Measurements from ENCODE around the gene MYL5.

Gene MYL5

DNA sequence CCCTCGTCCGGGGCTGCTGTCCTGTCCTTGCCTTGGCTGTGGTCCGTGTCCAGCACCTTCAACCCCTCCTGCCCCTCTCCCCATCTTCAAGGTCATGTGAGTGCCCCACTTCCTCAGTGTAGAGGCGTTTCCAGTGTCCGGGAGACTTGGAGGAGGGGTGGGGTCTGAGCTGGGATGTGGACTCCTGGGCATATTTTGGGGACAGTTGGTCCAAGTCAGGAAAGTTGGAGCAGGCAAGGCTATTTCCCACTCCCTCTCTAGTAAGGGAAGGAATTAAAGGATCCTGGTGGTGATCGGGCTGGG, 34.2 kb downstream of the MYL5 start:
- no peak for DNase-seq

DNA sequence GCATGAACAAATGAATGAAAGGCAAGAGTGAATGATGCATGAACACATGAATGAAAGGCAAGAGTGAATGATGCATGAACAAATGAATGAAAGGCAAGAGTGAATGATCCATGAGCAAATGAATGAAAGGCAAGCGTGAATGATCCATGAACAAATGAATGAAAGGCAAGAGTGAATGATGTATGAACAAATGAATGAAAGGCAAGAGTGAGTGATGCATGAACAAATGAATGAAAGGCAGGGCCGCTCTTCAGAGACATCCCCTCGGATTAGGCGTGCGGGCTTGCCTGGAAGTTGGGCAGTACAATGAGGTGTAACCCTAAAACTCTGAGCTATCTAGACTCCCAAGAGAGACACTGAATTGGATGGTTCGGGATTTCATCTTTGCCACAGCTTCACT, 35.0 kb downstream of the MYL5 start:
- no peak for DNase-seq

DNA sequence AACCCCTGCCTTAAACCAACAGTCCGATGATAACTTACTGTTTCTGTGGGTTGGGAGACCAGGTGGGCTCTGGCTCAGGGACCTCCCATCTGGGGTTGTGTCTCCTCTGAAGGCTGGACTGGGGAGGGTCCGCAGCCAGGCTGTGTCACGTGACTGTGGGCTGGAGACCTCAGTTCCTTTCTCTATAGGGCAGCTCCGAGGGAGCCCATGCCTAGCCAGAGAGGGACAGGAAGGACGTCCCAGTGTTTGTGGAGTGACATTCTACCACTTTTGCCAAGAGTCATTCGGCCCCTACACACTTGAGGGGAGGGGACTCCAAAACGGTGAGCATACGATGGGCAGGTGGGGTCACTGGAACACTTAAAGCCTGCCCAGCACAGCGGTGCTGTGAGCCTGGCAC, 35.8 kb downstream of the MYL5 start:
- DNase-seq = no peak

DNA sequence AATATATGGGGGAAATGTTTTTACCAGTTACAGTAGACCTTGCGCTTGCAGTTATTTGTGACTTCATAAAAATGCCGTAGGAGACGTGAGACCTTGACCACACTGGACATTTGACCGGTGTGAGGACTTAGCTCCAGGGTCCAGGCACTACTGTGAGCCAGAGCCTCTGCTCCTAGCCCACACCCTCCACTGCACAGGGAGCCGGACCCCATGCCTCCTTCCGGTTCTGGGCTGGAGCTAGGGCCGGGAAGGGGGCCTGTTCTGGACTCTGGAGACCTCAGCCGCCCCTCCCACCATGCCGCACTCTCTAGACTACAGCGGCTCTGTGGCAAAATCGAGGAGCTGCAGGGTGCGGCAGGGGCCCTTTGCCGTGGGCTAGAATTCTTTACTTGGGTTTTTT, 36.6 kb downstream of the MYL5 start:
- no peak for DNase-seq

DNA sequence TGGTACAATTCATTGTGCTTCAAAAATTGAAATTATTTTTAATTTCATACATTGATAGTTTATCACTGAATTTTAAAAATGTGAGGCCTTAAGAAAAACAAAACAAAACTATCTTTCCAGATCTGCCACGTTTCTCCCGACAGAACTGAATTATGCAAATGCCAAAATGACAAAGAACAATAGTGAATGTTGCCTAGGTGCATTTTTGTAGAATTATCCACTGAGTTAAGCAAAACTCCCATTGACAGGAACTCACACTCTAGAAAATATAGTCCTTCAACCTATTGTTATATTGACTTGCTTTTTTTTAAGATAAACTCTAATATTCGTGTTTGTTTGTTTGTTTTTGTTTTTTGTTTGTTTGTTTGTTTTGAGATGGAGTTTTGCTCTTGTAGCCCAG, 37.8 kb downstream of the MYL5 start:
- DNase-seq = no peak

DNA sequence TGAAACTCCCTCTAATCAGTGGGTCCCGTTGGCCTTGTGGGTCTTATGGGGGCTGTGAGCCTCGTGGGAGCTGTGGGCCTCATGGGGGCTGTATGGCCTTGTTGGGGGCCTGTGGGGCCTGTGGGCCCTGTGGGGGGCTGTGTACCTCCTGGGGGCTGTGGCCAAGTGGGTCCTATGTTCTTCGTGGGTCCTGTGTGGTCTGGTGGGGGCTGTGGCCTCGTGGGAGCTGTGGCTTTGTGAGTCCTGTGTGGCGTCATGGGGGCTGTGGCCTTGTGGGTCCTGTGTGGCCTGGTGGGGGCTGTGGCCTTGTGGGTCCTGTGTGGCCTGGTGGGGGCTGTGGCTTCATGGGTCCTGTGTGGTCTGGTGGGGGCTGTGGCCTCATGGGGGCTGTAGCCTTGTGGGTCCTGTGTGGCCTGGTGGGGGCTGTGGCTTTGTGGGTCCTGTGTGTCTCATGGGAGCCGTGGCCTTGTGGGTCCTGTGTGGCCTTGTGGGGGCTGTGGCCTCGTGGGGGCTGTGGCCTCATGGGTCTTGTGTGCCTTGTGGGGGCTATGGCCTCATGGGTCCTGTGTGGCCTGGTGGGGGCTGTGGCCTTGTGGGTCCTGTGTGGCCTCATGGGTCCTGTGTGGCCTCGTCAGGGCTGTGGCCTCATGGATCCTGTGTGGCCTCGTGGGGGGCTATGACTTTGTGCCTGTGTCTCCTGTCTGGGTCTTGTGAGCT, 38.7 kb downstream of the MYL5 start:
- no peak for DNase-seq

DNA sequence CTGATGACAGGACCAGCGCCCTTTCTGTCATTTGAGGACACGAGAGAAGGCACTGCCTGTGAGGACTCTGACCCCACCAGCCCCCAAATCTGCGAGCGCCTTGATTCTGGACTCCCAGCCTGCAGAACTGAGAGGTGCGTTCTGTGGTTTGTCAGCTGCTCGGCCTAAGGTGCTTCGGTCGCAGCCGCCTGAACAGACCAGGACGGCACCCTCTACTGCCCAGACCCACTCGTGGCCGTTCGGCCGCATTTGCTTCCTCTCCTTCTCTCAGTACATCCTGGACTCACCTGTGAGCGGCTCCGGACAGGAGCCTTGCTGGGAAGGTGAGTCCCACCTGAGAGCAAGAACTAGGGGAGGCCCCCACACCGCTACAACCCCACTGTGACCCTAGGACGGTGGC, 39.7 kb downstream of the MYL5 start:
- no peak for DNase-seq

DNA sequence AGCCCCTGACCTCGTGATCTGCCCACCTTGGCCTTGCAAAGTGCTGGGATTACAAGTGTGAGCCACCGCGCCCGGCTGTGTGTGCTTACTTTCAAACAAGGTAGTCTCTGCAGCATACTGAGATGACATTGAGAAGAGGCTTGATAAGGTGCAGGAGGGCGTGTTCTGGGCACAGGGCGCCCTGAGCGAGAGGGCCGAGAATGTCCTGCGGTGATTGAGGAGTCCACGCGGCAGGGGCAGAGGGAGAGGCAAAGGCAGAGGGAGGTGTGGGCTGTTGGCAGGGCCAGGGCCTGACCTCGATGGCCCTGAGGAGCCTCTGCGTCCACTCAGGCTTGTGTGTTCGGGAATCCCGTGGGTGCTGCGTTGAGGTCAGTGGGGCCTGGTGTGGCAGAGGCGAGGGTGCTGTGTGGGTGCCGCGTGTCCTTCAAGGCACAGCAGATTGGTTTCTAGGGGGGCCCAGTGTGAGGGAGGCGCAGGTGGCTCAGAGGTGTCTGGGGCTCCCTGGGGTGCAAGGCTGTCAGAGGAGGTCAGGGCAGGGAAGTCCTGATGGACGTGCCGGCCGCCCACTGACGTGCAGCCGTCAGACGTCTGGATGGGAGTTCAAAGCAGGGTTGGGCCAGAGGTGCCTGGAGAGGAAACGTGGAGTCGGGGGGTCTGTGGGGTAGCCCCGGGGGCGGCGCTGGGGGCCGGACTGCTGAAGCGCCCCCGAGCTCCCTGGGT, 43.4 kb downstream of the MYL5 start:
- no peak for DNase-seq

DNA sequence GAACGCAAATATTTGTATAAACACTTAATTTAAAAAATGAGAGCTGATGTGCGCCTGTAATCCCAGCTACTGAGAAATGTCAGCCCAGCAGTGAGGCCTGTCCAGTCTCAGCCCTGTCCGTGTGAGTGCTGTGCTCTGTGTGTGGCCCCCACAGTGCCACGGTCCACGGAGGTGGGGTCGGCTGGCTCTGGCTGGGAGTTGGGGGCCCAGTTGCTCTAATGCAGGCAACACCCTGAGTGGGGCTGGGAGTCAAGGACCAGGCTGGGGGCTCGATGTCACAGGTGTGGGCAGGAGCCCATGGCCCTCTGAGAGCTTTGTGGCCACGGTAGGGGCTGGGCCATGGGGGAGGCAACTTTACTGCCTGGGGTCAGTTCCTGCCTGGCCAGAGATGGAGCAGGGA, 44.1 kb downstream of the MYL5 start:
- no peak for DNase-seq

DNA sequence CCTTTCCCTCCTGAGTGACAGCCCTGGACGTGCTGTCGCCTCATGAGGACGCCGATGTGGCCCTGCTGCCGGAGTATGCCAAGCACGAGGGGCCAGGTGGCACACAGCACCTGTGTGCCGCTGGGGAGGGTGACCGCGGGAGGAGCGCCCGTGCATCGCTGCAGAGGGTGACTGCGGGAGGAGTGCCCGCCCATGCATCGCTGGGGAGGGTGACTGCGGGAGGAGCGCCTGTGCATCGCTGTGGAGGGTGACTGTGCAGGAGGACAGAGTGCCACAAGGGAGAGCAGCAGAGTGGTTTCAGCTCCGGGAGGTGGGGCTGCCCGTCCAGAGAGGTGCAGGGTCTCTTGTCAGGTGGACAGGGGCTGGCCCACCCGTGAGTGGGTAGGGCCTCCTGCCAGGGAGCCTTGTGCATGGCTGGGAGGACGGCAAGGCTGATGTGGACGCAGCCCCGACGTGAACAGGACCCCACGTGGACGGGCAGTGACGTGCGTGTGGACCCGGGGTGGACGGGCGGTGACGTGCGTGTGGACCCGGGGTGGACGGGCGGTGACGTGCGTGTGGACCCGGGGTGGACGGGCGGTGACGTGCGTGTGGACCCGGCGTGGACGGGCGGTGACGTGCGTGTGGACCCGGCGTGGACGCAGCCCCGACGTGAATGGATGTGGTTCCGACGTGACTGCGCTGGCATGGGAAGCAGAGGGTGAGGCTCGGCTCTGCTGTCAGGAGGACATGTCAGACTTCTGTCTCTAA, 45.9 kb downstream of the MYL5 start:
- DNase-seq = no peak

DNA sequence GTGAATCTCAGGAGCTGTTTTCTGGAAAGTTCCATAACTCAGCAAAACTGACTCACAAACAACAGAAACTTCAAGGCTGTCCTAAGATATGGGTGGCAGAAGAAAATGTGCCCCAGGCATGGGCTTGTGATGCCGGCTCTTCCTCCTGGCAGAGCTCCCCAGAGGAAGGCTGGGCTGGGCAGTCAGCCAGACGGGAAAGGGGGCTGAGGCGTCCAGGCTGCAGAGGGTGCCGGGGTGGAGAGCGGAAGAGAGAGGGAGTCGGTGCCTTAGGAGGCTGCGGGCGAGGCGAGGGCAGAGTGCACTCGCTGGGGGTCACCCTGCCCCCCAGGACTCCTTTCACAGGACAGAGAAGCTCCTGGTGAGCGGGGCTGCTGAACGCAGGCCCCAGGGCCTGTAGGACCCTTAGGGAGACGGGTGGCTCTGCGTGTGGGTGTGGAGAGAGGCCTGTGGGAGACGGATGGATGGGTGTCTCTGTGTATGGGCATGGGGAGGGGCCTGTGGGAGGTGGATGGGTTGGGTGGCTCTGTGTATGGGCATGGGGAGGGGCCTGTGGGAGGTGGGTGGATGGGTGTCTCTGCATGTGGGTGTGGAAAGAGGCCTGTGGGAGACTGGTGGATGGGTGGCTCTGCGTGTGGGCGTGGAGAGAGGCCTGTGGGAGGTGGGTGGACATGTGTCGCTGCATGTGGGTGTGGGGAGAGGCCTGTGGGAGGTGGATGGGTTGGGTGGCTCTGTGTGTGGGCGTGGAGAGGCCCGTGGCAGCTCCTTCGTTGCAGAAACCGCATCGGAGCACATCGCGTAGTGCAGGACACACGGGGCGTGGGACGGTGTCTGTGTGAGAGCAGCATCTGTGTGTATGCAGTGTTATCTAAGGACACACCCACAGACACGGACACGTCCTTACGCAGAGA, 47.2 kb downstream of the MYL5 start:
- no peak for DNase-seq

DNA sequence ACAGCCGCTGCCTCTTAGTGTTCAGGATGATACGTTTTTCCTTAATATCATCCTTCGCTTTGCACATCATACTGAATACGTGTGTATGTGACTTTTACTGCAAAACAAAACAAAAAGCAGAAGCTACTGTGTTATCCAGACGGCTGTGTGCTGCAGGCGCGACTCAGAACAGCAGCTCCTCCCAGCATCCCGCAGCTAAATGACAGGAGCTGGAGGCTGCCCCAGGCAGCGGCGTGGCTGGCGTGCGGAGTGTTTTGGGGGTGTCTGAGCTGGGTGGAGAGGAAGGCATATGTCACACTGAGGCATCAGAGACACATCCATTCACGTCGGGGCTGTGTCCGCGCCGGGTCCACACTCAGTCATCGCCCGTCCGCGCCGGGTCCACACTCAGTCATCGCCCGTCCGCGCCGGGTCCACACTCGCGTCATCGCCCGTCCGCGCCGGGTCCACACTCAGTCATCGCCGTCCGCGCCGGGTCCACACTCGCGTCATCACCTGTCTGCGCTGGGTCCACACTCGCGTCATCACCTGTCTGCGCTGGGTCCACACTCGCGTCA, 47.9 kb downstream of the MYL5 start:
- no peak for DNase-seq

DNA sequence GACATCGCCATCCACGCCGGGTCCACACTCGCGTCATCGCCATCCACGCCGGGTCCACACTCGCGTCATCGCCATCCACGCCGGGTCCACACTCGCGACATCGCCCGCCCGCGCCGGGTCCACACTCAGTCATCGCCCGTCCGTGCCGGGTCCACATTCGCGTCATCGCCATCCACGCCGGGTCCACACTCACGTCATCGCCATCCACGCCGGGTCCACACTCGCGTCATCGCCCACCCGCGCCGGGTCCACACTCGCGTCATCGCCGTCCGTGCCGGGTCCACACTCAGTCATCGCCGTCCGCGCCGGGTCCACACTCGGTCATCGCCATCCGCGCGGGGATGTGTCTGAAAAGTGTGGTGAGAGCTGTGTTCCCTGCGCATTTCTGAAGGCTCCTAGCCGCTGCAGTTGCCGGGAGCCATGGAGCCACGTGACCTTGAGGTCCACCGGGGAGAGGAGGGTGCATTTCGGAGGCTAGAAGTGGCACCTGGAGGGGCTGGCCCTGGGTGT, 48.6 kb downstream of the MYL5 start:
- no peak for DNase-seq

DNA sequence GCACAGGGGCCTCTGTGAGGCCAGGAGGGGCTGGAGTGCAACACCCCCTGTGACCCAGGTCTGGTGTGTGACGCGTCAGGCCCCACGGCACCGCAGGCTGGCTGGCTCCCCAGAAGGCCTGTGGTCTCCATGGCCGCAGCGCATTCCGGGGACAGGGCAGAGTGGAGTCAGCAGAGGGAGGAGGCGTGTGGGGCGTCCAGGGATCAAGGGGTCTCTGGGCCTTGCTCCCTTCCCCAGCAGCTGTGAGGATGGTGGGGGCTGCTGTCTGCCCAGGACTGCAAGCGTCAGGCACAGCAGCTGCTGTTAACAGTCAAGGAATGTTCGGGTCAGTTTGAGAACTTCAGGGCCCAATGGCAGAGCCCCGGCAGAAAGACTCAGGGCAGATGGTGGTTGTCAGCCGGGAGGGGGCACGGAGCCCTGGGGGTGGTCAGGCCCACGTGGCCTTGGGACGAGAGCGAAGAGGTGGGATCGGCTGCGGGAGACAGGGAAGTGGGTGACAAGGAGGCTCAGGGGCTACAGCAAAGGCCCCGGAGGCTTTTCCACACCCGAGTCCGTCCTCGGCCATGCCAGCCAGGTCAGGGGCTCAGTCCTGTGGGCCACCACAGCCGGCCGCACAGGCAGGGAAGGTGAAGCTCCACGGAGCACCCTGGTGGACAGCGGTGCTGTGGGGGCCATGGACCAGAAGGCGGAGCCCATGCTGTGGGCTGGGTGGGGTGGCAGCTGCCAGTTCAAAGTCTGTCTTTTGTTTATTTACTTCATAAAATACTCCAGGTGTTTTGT, 49.6 kb downstream of the MYL5 start:
- DNase-seq = no peak

DNA sequence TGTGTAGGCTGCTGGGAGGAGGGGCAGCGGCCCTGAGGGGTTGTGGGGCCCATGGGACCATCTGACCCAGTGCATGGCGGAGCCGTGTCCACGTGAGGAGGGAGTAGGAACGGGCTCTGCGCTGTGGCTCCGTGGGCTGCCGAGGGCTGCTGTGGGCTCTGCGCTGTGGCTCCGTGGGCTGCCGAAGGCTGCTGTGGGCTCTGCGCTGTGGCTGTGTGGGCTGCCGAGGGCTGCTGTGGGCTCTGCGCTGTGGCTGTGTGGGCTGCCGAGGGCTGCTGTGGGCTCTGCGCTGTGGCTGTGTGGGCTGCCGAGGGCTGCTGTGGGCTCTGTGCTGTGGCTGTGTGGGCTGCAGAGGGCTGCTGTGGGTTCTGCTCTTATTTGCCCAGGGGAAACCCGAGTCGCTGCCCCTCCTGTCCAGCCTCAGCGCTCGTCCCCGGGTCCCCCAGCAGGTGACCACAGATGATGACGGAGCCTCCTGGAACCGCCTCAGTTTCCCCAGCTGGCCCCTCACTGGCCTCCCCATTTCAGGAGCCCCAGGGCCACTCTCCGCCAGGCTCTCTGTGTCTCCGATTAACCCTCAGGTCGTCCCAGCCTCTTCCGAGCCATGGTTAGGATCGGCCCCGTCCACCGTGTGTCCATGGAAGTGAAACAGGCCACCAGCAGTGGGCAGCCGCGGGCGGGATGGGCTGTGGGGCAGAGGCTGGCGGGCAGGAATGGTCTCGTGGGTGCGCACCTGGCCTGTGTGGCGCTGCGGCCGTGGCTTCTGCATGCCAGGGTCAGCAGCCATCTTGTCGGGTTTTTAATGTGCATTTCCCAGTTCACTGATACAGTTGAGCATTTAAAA, 51.3 kb downstream of the MYL5 start:
- no peak for DNase-seq

DNA sequence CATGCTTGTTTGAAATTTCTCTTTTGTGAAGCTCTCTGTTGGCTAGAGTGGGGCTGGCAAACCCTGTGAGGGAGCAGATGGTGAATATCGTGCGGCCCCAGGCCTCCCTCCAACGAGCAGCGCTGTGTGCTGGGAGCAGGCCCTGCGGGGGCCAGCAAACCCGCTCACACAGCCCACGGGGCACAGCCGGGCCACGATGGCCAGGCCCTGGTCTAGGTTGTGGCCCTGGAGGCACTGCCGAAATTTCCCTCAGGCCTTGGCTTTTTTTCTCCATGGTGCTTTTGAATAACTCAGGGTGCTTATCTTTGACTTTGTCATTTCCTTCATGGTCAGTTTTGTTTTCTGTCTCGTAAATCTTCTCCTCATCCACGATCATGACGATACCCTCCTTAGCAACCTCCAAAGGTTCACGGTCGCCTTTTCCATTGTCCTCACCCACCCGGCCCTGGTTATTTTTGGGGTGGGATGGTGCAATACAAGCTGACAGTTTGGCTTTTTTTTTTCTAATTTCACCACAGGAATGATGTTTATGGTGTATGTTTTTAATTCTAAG, 52.0 kb downstream of the MYL5 start:
- DNase-seq = no peak

DNA sequence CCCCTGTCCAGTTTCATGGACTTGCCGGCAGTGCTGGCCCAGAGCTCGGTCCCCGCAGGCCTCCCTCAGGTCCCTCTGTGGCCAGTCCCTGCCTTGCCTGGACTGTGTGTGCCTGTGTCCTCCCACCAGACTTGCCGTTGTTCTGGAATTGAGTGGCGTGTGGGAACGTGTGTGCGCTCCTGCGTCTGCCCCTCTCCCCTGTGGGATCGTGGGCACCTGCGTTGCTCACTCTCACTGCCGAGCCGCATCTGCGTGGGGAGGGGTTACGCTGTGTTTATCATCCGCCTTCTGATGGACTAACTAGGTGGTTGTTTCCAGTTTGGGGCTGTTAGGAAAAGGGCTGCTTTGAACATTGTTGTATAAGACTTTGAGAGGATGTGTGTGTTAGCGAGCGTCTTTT, 52.5 kb downstream of the MYL5 start:
- DNase-seq = no peak

DNA sequence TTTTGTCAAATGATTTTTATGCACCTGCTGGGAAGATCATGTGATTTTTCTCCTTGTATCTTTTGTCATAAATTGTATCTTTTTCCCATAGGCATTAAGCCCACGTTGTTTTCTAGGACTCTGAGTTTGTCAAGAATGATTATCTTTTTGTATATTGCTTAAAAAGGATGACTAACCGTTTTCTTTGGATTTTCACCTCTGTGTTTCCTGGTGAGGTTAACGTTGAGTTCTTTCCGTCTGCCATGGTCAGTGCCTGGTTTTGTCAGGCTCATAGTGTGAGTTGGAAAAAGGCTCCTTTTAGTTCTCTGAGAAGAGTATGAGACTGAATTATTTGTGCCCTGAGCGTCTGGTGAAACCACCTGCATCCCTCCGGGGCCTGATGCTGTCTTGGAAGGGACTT, 53.2 kb downstream of the MYL5 start:
- no peak for DNase-seq

DNA sequence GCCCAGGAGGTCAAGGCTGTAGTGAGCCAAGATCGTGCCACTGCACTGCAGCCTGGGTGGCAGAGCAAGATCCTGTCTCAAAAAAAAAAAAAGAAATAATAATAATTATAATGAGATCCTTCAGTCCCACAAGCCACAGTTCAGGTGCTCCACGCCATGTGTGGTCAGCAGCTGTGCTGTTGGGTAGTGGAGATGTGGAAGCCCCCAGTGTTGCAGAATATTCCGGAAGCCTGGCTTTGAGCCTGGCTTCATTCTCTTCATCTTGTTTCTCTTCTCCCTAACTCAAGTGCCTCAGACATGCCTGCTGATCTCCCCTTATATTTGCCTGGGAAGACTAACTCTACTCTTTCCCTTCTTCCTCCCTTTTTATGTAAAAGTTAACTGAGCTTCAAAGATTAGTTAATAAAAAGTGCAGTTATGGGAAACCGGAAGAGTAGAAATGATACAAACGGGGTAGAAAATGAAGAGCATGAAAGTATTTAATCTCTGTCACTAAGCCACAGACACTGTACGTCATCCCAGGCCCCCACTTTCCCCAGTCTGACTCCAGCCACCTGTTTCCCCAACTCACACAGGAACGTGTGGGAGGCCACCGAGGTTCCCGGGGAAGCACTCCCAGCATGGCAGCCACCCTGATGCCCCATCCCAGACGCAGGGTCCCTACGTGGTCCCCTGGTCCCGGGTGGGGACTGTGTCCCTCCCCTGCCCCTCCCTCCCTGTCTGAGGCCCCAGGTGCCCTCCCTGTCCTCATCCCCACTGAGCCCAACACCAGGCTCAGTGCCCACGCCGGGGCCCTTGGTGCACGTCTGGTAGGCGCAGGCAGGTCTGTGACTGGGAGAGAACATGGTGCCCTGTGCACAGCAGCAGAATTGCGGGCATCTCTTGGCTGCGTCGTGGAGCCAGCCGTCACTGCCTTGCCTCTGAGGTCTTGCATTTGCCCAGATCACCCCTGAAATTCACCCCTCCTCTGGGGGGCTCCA, 55.3 kb downstream of the MYL5 start:
- no peak for DNase-seq

All from activated effector memory CD4-positive, alpha-beta T cell treated with Interleukin-2 at 50 U/mL for 16 hours (primary cell).